Stimulated activated CD4-positive, alpha-beta T cell treated with anti-CD3 and anti-CD28 coated beads, Interleukin-4, amount 100 ng/mL, for 1 hour (primary cell): ENCODE results near the gene FCER1G.
"Not testable (repeated sequence)": the region's sequence is repeated elsewhere in the genome, so short reads cannot be mapped to it uniquely, and the experiment has no call there.

Experiments
- DNase-seq: peaks from one replicate; pipeline ENCODE4 v3.0.0-alpha.2; 2020

FCER1G gene

GRCh38 chr1:161235957-161236775 is 21.1 kb downstream of the FCER1G start:
- no peak for DNase-seq

DNA sequence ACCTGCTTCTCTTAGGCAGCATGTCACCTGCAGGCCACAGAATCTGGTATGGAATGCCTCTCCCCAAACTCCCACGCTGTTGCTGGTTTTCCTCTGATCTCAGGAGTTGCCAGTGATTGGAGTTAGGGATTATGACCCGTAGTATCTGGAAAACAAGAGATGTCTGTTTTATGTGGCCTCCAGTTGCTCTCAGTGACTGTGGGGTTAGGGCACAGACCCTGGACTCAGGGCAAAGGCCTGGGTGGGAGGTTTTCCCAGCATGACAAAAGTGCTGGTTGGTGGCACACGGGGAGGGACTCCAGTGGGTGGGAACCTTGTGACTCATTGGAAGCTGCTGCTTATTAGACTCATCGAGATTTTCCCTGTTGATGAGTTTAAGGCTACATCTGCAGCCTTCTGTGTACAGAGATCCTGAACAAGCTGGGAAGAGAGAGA is 23.0 kb downstream of the FCER1G start, which contains the start of gene NR1I3:
Gene NR1I3 (minus strand): TSS at position 165 of the 435 bp plus-strand sequence. CDS start 1,638 bp downstream, outside the sequence.
- DNase-seq: no peak

DNA sequence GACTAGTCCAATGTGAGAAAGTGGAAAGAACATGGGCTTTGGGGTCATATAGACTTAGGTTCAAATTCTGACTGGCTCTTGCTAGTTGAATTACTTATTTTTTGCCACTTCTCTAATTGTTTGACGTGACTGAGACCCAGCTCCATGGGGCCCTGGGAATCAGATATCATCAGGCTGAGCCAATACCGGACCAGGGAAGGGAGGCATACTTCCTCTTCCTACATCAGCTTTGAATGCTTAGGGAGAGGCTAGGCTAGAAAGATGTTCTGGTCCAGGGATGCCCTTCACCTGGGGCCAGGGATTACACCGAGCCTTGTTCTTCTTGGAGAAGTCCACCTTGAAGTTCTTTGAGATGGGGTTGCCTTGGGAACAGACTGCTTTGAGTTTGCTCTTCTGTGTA is 26.6 kb downstream of the FCER1G start:
- DNase-seq: no peak

DNA sequence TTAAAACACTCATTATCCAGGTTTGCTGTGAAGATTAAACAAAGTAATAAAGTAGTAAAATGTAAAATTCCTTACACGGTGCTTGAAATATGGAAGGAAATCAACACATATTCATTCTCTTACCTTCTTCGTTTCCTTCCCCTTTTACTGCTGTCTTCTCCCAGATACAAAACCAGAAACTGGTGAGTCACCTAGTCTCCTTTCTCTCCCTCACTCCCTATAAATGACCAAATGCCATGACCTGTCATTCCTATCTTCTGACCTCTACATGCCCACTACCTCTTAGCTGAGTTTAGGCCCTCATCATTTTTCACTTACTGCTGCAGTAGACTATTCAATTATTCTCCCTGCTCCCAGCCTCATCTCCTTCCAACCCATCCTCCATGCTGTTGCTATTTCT is 27.2 kb downstream of the FCER1G start:
- DNase-seq: no peak

DNA sequence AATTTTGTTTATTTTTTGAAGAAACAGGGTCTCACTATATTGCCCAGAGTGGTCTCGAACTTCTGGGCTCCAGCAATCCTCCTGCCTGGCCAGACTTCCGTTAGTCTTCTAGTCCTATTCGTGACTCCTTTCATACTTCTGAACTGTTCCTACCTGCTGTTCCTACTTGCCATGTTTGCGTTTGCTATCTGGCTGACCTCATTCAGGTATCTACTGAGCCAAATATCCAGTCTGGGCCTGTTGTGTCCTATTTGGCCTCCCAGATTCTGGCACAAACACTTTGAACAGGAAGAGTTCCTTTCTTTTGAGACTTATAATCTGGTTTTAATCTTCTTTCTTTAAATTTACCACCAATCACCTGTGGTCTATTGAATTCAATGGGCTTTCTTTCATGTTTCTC is 29.8 kb downstream of the FCER1G start:
- no peak for DNase-seq

- DNase-seq: not testable (repeated sequence)
Observed at GRCh38 chr1:161250100-161250499, 35.0 kb downstream of the FCER1G start.

GRCh38 chr1:161250829-161251228 is 35.7 kb downstream of the FCER1G start:
- DNase-seq: no peak

- no peak for DNase-seq
Observed at GRCh38 chr1:161251579-161251978, 36.5 kb downstream of the FCER1G start.

- DNase-seq: not testable (repeated sequence)
Observed at GRCh38 chr1:161255302-161255701, 40.2 kb downstream of the FCER1G start.

DNA sequence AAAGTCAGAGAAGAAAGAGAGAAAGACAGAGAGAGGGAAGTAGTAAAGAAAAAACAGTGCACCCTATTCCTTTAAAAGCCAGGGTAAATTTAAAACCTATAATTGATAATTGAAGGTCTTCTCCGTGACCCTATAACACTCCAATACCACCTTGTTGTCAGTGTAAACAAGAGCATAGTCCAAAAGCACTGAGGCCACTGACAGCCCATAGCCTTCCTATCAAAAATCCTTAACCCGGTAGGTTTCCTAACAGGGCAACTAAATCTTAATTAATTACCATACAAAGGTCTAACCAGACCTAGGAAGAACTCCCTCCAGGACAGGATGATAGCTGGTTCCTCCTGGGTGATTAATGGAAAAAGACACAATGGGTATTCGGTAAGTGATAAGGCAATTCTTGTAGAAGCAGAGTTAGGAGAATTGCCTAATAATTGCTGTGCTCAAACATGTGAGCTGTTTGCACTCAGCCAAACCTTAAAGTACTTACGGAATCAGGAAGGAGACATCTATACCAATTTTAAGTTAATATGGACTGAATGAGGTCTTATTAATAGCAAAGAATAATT is 40.9 kb downstream of the FCER1G start:
- DNase-seq: not testable (repeated sequence)

GRCh38 chr1:161257109-161257508 is 42.0 kb downstream of the FCER1G start:
- not testable (repeated sequence) for DNase-seq

DNA sequence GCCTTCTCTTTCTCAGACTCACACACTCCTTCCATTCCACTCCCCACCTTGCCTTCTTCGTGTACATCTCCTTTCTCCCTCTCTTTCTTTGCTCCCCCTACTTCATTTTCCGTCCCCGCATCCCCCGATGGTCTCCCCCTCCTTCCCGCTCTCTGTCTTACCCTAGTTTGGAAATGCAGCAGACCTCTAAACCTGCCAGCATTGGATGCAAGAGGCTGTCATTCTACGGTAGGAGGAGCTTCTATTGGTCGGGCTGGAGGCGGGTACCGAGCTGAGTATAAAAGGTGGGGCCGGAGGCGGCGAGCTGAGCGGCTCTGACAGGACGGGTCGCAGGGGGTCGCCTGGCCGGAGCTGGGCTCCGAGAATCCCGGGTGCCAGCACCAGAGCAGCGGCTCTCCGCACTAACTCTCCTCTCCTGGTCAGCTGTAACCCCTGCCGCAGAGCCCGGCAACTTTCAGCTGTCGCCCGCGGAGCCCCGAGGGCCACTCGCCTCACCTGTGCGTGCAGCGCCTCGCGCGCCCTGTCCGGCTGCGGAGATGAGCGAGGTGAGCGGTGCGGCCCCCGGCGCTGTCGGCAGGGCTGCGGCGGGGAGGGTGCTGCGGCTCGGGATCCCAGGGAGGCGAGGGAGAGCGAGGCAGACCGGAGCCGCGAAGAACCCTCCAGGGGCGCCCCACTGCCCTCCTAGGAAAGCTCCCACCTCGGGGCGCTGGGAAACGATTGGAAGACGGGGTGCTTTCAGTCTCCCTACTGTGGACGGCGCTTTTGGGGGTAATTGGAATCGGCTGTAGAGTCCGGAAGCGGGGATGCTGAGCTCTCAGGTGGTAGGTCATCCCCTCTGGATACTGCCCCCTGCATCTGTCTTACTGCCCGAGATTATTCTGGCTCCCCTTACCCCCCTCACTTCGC is 43.6 kb downstream of the FCER1G start, which contains the start of gene PCP4L1:
Gene PCP4L1 (plus strand): TSS at position 307 of the 906 bp plus-strand sequence. CDS start 230 bp downstream, at position 537.
- peak; percentile 34 for DNase-seq

DNA sequence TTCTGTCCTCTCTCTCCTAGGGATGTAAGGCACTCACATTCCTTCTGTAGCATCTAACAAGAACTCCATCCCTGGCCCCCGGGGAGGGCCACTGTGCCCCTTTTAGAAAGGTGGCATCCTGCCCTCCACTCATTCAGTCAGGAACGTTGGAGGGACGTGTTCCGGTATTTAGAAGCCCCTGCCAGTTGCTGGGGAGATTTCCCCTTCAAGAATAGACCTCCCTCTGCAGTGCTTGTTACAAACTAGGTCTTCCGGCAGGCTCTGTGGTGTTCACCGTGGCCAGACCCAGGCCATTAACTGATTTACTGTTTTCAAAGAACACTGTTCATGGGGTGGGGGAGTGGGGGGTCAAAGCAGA is 44.2 kb downstream of the FCER1G start:
- DNase-seq: no peak

DNA sequence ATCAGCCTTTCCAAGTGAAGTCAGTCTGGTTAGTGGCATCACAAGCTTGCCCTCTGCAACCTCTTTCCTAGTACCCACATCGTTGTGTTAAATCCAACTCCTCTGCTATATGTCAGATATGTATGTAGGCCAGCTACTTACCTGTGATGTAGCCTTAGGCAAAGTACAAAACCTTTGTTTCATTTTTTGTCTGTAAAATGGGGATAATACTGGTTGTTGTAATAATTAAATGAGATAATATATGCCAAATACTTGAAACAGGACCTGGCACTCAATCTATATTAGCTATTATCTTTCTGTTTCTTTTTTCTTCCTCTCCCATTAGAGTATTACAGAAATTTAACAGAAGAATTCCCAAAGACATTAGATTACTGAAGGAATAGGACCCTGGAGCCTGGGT is 44.7 kb downstream of the FCER1G start:
- DNase-seq: no peak

- DNase-seq: no peak
Observed at GRCh38 chr1:161260376-161261260, 45.5 kb downstream of the FCER1G start.

DNA sequence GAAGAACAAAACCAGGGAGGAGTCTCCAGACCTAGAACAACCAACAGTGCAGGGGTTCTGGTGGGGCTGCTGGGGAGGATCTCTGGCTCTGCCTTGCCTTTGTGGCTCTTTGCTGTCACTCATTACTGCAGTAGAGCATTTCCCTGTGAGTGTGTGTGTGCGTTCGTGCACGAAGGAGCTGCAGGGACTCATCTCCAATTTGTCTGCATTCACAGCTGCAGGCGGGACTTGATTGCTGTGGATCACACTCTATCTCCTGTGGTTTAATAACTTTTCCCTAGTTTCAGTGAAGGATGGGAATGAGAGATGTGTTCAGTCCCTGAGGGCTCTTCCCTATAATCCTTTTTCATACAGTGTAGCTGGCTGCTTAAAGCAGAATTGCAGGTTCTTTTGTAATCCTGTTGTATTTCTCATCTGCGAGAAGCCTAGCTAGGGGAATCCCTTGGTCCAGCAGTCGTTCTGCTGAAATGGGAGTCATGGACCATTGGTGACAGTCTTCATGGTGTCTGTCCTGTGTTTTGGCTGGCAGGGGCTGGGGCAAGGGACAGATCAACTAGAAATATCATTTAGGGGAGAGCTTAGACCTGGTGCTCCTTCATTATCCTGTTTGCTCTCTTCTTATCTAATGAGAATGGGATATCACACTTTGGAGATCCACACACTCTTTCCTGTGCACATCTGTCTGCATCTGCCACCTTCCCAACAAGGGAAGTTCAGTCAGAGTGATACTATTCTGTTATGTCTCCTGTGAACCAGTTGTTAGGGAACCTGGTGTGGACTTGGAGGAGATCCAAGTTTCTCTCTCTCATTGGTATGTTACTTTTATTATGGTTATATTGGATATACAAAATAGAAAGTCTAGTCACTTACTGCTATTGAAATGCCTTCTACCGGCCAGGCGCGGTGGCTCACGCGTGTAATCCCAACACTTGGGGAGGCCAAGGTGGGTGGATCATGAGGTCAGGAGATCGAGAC is 46.5 kb downstream of the FCER1G start:
- DNase-seq: no peak

GRCh38 chr1:161265305-161265704 is 50.2 kb downstream of the FCER1G start:
- DNase-seq: no peak

GRCh38 chr1:161266202-161266601 is 51.1 kb downstream of the FCER1G start:
- DNase-seq: no peak

DNA sequence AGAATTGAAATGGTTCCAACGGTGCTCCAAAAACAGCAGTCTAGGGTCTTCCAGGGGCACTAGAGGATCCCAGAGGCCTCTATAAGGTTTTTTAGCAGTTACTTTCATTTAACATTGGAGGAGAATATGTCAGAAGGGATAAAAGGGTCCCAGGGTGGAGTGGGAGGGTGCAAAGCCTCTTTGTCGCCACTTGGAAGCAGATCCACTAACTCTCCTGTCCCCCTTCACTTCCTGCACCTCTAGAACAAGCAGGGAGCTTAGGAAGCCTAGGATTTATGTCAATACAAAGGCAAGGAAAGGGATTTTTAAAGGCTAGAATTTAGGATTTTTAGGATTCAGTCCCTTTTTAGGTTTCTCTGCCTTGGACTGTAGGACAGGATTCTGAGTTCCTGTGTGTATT is 51.7 kb downstream of the FCER1G start:
- no peak for DNase-seq

DNA sequence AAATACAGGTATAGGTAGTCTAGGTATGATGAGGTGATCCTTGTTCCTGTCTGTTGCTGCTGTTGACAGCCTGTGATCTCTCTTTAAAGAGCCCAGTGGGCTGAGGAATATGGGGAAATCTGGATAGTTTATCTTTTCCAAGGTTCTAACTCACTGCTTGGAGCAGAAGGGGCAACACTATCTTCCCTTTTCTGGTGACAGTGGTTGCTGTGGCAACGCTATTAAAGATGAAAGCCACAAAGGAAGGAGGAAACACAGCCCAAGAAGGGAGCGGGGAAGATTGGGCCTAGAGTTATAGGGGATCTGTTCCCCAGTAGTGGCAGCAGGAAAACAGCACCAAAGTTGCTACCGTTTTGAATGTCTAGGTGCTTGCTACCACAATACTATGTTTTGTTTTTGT is 52.2 kb downstream of the FCER1G start:
- DNase-seq: no peak
